Endothelial cell (in vitro differentiated cells): ENCODE data around the gene CDPF1. TPM values are rescaled to one million over a fixed set of nuclear protein-coding genes. Genes with fewer than 3 reads are reported as not detected.

Experiments used
- DNase-seq: peaks from one replicate; pipeline ENCODE4 v3.0.0; 2021; ENCODE audit warnings: low spot score
- H3K27ac Mint-ChIP-seq: one replicate; pipeline ENCODE4 v1.8.0; 2021; ENCODE audit warnings: mixed read lengths, inconsistent platforms; ENCODE audit not compliant: unreplicated experiment
- H3K27me3 Mint-ChIP-seq: one replicate; pipeline ENCODE4 v1.8.0; 2021; ENCODE audit warnings: mild to moderate bottlenecking, moderate library complexity, mixed read lengths, inconsistent platforms; ENCODE audit not compliant: unreplicated experiment
- H3K36me3 Mint-ChIP-seq: one replicate; pipeline ENCODE4 v1.8.0; 2021; ENCODE audit warnings: mild to moderate bottlenecking, low read depth, mixed read lengths, inconsistent platforms; ENCODE audit not compliant: unreplicated experiment
- H3K4me1 Mint-ChIP-seq: one replicate; pipeline ENCODE4 v1.8.0; 2021; ENCODE audit warnings: mild to moderate bottlenecking, mixed read lengths, inconsistent platforms; ENCODE audit not compliant: unreplicated experiment
- H3K4me3 Mint-ChIP-seq: one replicate; pipeline ENCODE4 v1.8.0; 2021; ENCODE audit warnings: mild to moderate bottlenecking, mixed read lengths, inconsistent platforms; ENCODE audit not compliant: unreplicated experiment
- H3K9me3 Mint-ChIP-seq: one replicate; pipeline ENCODE4 v1.8.0; 2021; ENCODE audit warnings: mixed read lengths, inconsistent platforms; ENCODE audit not compliant: unreplicated experiment
- total RNA-seq: library from RNA; stranded (reverse); fragmentation: NEBNext Ultra II Directional; extraction: Animal tissue kit (Norgen Biotek cat#: 25700); gene quantifications from one replicate; pipeline ENCODE4 v1.2.1, GENCODE V29; 2021; ENCODE audit not compliant: unreplicated experiment
- TF ChIP-seq, protein P1 (sequence below): fragments of 200-600 bp; sonication (generic); IDR thresholded peaks from one replicate; pipeline ENCODE4 v1.5.0; 2021; ENCODE audit warnings: antibody characterized with exemption; ENCODE audit not compliant: unreplicated experiment

Gene CDPF1
- total RNA-seq, 1 donor from 2014 or later: 8.5 TPM

DNA sequence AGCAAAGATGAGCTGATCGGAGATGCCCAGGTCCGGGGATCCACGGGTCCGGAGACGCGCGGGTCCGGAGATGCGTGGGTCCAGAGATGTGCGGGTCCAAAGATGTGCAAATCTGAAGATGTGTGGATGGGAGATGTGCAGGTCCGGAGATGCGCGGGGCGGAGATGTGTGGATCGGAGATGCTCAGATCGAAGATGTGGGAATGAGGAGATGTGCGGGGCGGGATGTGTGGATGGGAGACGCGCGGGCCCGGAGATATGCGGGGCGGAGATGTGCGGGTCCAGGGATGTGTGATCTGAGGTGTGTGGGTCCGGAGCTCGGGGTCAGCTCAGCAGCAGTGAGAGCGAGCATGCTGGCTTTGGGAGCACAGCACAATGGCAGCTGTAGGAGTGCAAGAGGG is 35.5 kb downstream of the CDPF1 start:
- no peak overlapping the region for H3K4me3 Mint-ChIP-seq
- H3K36me3 Mint-ChIP-seq: peaks cover 38% of the 10 kb centered on the region
- H3K27me3 Mint-ChIP-seq: peaks cover 2% of the 10 kb centered on the region
- H3K27ac Mint-ChIP-seq: no peak overlapping the region
- no peaks in the 10 kb centered on the region for H3K4me1 Mint-ChIP-seq
- no peak for DNase-seq
- TF ChIP-seq, protein P1, sequence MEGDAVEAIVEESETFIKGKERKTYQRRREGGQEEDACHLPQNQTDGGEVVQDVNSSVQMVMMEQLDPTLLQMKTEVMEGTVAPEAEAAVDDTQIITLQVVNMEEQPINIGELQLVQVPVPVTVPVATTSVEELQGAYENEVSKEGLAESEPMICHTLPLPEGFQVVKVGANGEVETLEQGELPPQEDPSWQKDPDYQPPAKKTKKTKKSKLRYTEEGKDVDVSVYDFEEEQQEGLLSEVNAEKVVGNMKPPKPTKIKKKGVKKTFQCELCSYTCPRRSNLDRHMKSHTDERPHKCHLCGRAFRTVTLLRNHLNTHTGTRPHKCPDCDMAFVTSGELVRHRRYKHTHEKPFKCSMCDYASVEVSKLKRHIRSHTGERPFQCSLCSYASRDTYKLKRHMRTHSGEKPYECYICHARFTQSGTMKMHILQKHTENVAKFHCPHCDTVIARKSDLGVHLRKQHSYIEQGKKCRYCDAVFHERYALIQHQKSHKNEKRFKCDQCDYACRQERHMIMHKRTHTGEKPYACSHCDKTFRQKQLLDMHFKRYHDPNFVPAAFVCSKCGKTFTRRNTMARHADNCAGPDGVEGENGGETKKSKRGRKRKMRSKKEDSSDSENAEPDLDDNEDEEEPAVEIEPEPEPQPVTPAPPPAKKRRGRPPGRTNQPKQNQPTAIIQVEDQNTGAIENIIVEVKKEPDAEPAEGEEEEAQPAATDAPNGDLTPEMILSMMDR: no peak
- H3K9me3 Mint-ChIP-seq: no peaks in the 10 kb centered on the region

DNA sequence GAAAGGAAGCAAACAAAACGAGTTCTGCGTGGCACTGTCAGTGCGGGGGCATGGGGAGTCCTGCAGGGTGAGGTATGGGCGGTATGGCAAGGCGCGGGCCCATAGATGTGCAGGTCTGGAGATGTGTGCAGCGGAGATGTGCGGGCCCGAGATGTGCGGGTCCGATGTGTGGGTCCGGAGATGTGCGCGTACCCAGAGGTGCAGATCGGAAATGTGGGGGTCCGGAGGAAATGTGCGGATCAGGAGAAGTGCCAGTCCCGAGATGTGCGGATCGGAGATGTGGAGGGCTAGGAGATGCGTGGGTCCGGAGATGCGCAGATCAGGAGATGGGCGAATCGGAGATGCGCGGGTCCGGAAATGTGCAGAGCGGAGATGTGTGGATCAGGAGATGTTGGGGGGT is 35.9 kb downstream of the CDPF1 start:
- H3K4me1 Mint-ChIP-seq: no peaks in the 10 kb centered on the region
- TF ChIP-seq, protein P1: no peak
- peaks cover 2% of the 10 kb centered on the region for H3K27me3 Mint-ChIP-seq
- peaks cover 38% of the 10 kb centered on the region for H3K36me3 Mint-ChIP-seq
- H3K27ac Mint-ChIP-seq: no peak overlapping the region
- no peak overlapping the region for H3K4me3 Mint-ChIP-seq
- DNase-seq: no peak
- no peaks in the 10 kb centered on the region for H3K9me3 Mint-ChIP-seq

DNA sequence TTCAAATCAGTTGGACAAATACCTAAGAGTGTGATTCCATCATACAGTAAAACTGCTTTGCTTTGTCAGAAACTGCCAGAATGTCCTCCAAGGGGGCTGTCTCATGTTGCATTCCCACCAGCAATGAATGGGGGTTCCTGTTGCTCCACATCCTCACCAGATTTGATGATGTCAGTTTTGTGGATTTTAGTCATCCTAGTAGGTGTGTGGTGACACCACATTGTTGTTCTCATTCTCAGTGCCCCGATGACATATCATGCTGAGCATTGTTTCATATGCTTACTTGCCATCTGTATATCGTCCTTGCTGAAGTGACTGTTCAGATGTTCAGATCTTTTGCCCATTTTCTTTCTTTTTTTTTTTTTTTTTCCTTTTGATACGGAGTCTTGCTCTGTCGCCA is 37.0 kb downstream of the CDPF1 start:
- Mint-ChIP-seq H3K4me3 (no peak overlapping the region), H3K9me3 (peaks cover 6% of the 10 kb centered on the region), H3K36me3 (peaks cover 46% of the 10 kb centered on the region), H3K27ac (no peak overlapping the region), H3K4me1 (no peaks in the 10 kb centered on the region), H3K27me3 (peaks cover 2% of the 10 kb centered on the region)
- no peak for DNase-seq
- TF ChIP-seq, protein P1: no peak

DNA sequence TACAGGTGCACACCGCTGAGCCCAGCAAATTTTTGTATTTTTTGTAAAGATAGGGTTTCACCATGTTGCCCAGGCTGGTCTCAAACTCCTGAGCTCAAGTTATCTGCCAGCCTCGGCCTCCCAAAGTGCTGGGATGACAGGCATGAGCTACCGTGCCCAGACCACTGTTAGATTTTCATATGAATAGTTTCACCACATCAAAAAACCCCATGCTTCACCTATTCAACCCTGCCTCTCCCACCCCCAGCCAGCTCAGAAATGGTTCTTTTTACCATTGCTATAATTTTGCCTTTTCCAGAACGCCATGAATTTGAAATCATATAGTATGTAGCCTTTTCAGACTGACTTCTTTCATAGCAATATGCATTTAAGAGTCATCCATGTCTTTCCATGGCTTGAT is 37.9 kb downstream of the CDPF1 start:
- peaks cover 6% of the 10 kb centered on the region for H3K9me3 Mint-ChIP-seq
- TF ChIP-seq, protein P1: no peak
- H3K36me3 Mint-ChIP-seq: peaks cover 46% of the 10 kb centered on the region
- H3K4me3 Mint-ChIP-seq: no peak overlapping the region
- no peak for DNase-seq
- H3K27me3 Mint-ChIP-seq: peaks cover 2% of the 10 kb centered on the region
- H3K27ac Mint-ChIP-seq: no peak overlapping the region
- H3K4me1 Mint-ChIP-seq: no peaks in the 10 kb centered on the region

DNA sequence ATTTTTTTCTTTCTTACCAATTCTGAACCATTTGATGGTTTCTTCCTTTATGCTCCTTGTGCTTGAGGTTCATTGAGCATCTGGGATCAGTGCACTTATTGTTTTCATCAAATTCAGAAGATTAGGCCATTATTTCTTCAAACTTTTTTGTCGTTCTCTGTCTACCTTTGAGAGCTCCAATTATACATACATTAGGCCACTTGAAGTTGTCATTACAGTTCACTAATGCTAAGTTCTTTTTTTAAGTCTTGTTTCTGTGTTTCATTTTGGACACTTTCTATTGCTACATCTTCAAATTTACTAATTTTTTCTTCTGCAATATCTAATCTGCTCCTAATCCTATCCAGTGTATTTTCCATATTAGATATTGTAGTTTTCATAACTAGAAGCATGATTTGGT is 40.8 kb downstream of the CDPF1 start:
- H3K4me3 Mint-ChIP-seq: no peak overlapping the region
- no peak for DNase-seq
- no peaks in the 10 kb centered on the region for H3K4me1 Mint-ChIP-seq
- H3K27me3 Mint-ChIP-seq: peaks cover 1% of the 10 kb centered on the region
- H3K36me3 Mint-ChIP-seq: peaks cover 44% of the 10 kb centered on the region
- peaks cover 6% of the 10 kb centered on the region for H3K9me3 Mint-ChIP-seq
- H3K27ac Mint-ChIP-seq: no peak overlapping the region
- TF ChIP-seq, protein P1: no peak
